Measurements from ENCODE around the gene YIF1A. TPM values are rescaled to one million over a fixed set of nuclear protein-coding genes. Genes with fewer than 3 reads are reported as not detected.

Gene YIF1A
- total RNA-seq, 1 donor from 2014 or later, result 19.0 TPM

GRCh38 chr11:66268244-66268951, 20.5 kb downstream of the YIF1A start, which contains the start of gene RAB1B:
Gene RAB1B, plus strand, starts transcription at chr11:66268639. Its CDS starts 41 bp downstream, at chr11:66268680.
- H3K27me3 ChIP-seq, result no peaks in the 10 kb centered on the region
- peaks cover 42% of the 10 kb centered on the region for H4K20me1 ChIP-seq (ENCODE audit: low read depth)
- TF ChIP-seq EZH2phosphoT487 (IDR thresholded peaks at IDR 0.05) (no peak), CTCF (IDR thresholded peaks at IDR 0.05) (no peak)
- no peaks in the 10 kb centered on the region for H3K9me3 ChIP-seq (ENCODE audit: low read depth)
- H3F3A ChIP-seq (ENCODE audit: low read depth), result peaks cover 34% of the 10 kb centered on the region
- Mint-ChIP-seq H3K27ac (peak within 1 kb of the TSS; percentile 98), H3K9me3 (no peaks in the 10 kb centered on the region), H3K36me3 (peaks cover 19% of the 10 kb centered on the region), H3K27me3 (ENCODE audit: insufficient read depth, low read depth) (peaks cover 11% of the 10 kb centered on the region), H3K4me1 (peaks cover 19% of the 10 kb centered on the region), H3K4me3 (peak within 1 kb of the TSS; percentile 97)
- peak within 1 kb of the TSS; percentile 93 for H3K4me2 ChIP-seq
- peak within 1 kb of the TSS; percentile 85 for H2AFZ ChIP-seq (replicated peaks)
- H3K4me3 ChIP-seq, result peak within 1 kb of the TSS; percentile 76
- H3K36me3 ChIP-seq, result no peaks in the 10 kb centered on the region
- H3K9ac ChIP-seq, result peak within 1 kb of the TSS; percentile 82
- H3K27ac ChIP-seq, result peak within 1 kb of the TSS; percentile 87
- DNase-seq (ENCODE audit: low spot score), result peak; percentile 100
- H3K79me2 ChIP-seq (ENCODE audit: low read depth), result peaks cover 25% of the 10 kb centered on the region
- H3K4me1 ChIP-seq, result peaks cover 12% of the 10 kb centered on the region

GRCh38 chr11:66267379-66268243, 21.3 kb downstream of the YIF1A start:
- Mint-ChIP-seq H3K27ac (peak overlapping the region; percentile 94), H3K9me3 (no peaks in the 10 kb centered on the region), H3K4me3 (peak overlapping the region; percentile 97), H3K4me1 (peaks cover 19% of the 10 kb centered on the region), H3K36me3 (peaks cover 16% of the 10 kb centered on the region), H3K27me3 (ENCODE audit: insufficient read depth, low read depth) (peaks cover 13% of the 10 kb centered on the region)
- H3K9ac ChIP-seq, result no peak overlapping the region
- peaks cover 25% of the 10 kb centered on the region for H3K79me2 ChIP-seq (ENCODE audit: low read depth)
- peaks cover 42% of the 10 kb centered on the region for H4K20me1 ChIP-seq (ENCODE audit: low read depth)
- no peak overlapping the region for H3K27ac ChIP-seq
- no peaks in the 10 kb centered on the region for H3K9me3 ChIP-seq (ENCODE audit: low read depth)
- H2AFZ ChIP-seq (replicated peaks), result peak overlapping the region; percentile 3
- H3K4me2 ChIP-seq, result peak overlapping the region; percentile 93
- H3K27me3 ChIP-seq, result no peaks in the 10 kb centered on the region
- peaks cover 12% of the 10 kb centered on the region for H3K4me1 ChIP-seq
- peaks cover 34% of the 10 kb centered on the region for H3F3A ChIP-seq (ENCODE audit: low read depth)
- DNase-seq (ENCODE audit: low spot score), result peak; percentile 93
- H3K36me3 ChIP-seq, result no peaks in the 10 kb centered on the region
- peak overlapping the region; percentile 76 for H3K4me3 ChIP-seq
- TF ChIP-seq EZH2phosphoT487 (IDR thresholded peaks at IDR 0.05), result no peak
- TF ChIP-seq CTCF (IDR thresholded peaks at IDR 0.05), result peak; percentile 23

- Mint-ChIP-seq H3K27ac (peak overlapping the region; percentile 83), H3K4me3 (peak overlapping the region; percentile 97), H3K36me3 (peaks cover 15% of the 10 kb centered on the region), H3K9me3 (no peaks in the 10 kb centered on the region), H3K27me3 (ENCODE audit: insufficient read depth, low read depth) (peaks cover 13% of the 10 kb centered on the region), H3K4me1 (peaks cover 19% of the 10 kb centered on the region)
- Histone ChIP-seq H3K9ac (no peak overlapping the region), H3K36me3 (no peaks in the 10 kb centered on the region), H3K9me3 (ENCODE audit: low read depth) (no peaks in the 10 kb centered on the region), H2AFZ (replicated peaks) (no peak overlapping the region), H3K27ac (no peak overlapping the region), H3K79me2 (ENCODE audit: low read depth) (peaks cover 25% of the 10 kb centered on the region), H3F3A (ENCODE audit: low read depth) (peaks cover 34% of the 10 kb centered on the region), H3K4me2 (peak overlapping the region; percentile 93), H3K4me3 (peak overlapping the region; percentile 76), H3K4me1 (peaks cover 12% of the 10 kb centered on the region), H4K20me1 (ENCODE audit: low read depth) (peaks cover 42% of the 10 kb centered on the region), H3K27me3 (no peaks in the 10 kb centered on the region)
- TF ChIP-seq EZH2 (IDR thresholded peaks at IDR 0.05), result no peak
- TF ChIP-seq EZH2phosphoT487 (IDR thresholded peaks at IDR 0.05), result no peak
- no peak for TF ChIP-seq CTCF (IDR thresholded peaks at IDR 0.05)
- DNase-seq (ENCODE audit: low spot score), result no peak
Observed at GRCh38 chr11:66267039-66267378, 21.9 kb downstream of the YIF1A start.
